ENCODE measurements around the gene ACTN1.

The ACTN1 gene

DNA sequence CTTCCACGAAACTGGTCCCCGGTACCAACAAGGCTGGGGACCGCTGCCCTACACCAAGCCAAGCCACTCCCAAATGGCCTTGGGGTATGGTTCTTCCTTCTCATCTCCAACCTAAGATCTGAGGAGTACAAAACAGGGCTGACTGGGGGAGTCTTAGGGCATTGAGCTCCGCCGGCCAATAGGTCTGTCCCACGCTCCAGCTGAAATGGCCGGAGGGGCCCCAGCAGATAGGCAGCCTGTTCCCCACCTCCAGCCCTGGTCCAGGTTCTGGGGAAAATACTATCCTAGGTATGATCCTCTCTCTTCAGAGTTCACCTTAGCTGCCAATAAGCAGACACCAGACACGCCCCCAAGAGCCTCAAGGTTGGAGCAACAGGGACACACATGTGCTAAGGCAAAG lies 90.2 kb downstream of the ACTN1 start:
- Histone ChIP-seq H2BK15ac (ENCODE audit: low read depth, poor library complexity, severe bottlenecking) (no peak overlapping the region), H4K8ac (ENCODE audit: low read length) (no peak overlapping the region), H2BK12ac (ENCODE audit: low read length in 2 of 2) (no peak overlapping the region), H3K4me1 (ENCODE audit: control insufficient read depth, insufficient read depth, low read depth, low read length) (peaks cover 42% of the 10 kb centered on the region), H3K9ac (ENCODE audit: low read length) (no peak overlapping the region), H2AFZ (ENCODE audit: low read depth, low read length) (no peak overlapping the region), H3K23ac (ENCODE audit: low read length in 2 of 2) (no peak overlapping the region), H3K9me3 (ENCODE audit: control insufficient read depth, low read length) (no peaks in the 10 kb centered on the region), H3K36me3 (ENCODE audit: control insufficient read depth in 1 of 2, insufficient read depth in 2 of 2, low read depth in 1 of 2, low read length in 2 of 2) (peaks cover 80 to 92% of the 10 kb centered on the region in 2 experiments), H2BK5ac (ENCODE audit: low read depth, low read length, poor library complexity, severe bottlenecking) (no peak overlapping the region), H2AK5ac (ENCODE audit: low read length, severe bottlenecking) (no peak overlapping the region), H4K91ac (ENCODE audit: low read length) (no peak overlapping the region), H3K4me2 (ENCODE audit: low read length, poor library complexity, severe bottlenecking) (no peak overlapping the region), H3K27me3 (ENCODE audit: control insufficient read depth in 1 of 2, insufficient read depth in 1 of 2, low read length in 2 of 2) (no peaks in the 10 kb centered on the region), H3K14ac (ENCODE audit: low read length in 2 of 2) (no peak overlapping the region), H2BK120ac (ENCODE audit: low read depth, low read length) (no peak overlapping the region), H3K18ac (ENCODE audit: low read depth in 1 of 2, low read length in 2 of 2) (no peak overlapping the region), H3K4ac (ENCODE audit: low read depth in 1 of 2, low read length in 2 of 2) (no peak overlapping the region), H3K27ac (ENCODE audit: low read length, poor library complexity, severe bottlenecking) (no peak overlapping the region), H3K79me1 (replicated peaks; ENCODE audit: low read length, poor library complexity, severe bottlenecking) (peaks cover 43% of the 10 kb centered on the region), H3K4me3 (ENCODE audit: insufficient read depth in 1 of 2, low read depth in 1 of 2, low read length in 2 of 2) (no peak overlapping the region)
- WGBS, result 97% methylated on average over 7 of the region's 8 CpGs
- no peak for DNase-seq

DNA sequence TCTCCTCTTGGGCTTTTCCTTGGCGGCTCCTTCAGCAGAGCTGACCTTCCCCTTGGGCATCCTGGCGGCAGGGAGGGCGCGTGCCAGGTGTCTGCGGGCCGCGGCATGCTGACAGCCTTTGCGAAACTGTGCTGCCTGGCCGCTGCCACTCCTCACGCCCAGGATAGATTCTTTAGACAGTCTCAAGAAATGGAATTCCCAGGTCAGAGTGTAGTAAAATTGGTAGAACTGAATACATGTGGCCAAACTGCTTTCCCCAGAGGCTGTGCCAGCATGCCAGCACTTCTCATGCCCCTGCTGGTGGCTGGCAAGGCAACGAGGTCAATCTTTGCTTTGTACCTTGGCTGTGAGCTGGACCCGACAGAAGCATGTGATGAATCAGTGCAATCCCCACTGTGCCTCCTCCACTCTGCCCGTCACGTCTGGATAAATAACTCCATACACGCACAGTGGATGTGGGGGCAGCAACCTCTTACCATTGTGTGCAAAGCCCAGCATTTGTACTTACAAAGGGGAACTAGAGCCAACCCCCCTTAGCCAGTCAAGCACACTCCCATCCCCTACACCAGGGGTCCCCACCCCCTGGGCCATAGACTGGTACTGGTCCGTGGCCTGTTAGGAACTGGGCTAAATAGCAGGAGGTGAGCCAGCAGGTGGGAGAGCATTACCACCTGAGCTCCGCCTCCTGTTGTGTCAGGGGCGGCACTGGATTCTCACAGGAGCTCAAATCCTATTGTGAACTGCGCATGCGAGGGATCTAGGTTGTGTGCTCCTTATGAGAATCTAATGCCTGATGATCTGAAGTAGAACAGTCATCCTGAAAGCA lies 90.9 kb downstream of the ACTN1 start:
- Histone ChIP-seq H3K4me3 (ENCODE audit: insufficient read depth in 1 of 2, low read depth in 1 of 2, low read length in 2 of 2) (no peak overlapping the region), H2BK120ac (ENCODE audit: low read depth, low read length) (no peak overlapping the region), H3K4me1 (ENCODE audit: control insufficient read depth, insufficient read depth, low read depth, low read length) (peaks cover 42% of the 10 kb centered on the region), H2AK5ac (ENCODE audit: low read length, severe bottlenecking) (no peak overlapping the region), H3K4me2 (ENCODE audit: low read length, poor library complexity, severe bottlenecking) (no peak overlapping the region), H3K27ac (ENCODE audit: low read length, poor library complexity, severe bottlenecking) (peak overlapping the region; percentile 25), H2AFZ (ENCODE audit: low read depth, low read length) (no peak overlapping the region), H2BK12ac (ENCODE audit: low read length in 2 of 2) (no peak overlapping the region), H2BK15ac (ENCODE audit: low read depth, poor library complexity, severe bottlenecking) (no peak overlapping the region), H2BK5ac (ENCODE audit: low read depth, low read length, poor library complexity, severe bottlenecking) (no peak overlapping the region), H4K8ac (ENCODE audit: low read length) (no peak overlapping the region), H3K14ac (ENCODE audit: low read length in 2 of 2) (no peak overlapping the region), H3K23ac (ENCODE audit: low read length in 2 of 2) (no peak overlapping the region), H3K36me3 (ENCODE audit: control insufficient read depth in 1 of 2, insufficient read depth in 2 of 2, low read depth in 1 of 2, low read length in 2 of 2) (peaks cover 79 to 92% of the 10 kb centered on the region in 2 experiments), H3K27me3 (ENCODE audit: control insufficient read depth in 1 of 2, insufficient read depth in 1 of 2, low read length in 2 of 2) (no peaks in the 10 kb centered on the region), H4K91ac (ENCODE audit: low read length) (no peak overlapping the region), H3K9me3 (ENCODE audit: control insufficient read depth, low read length) (no peaks in the 10 kb centered on the region), H3K4ac (ENCODE audit: low read depth in 1 of 2, low read length in 2 of 2) (no peak overlapping the region), H3K79me1 (replicated peaks; ENCODE audit: low read length, poor library complexity, severe bottlenecking) (peaks cover 43% of the 10 kb centered on the region), H3K9ac (ENCODE audit: low read length) (no peak overlapping the region), H3K18ac (ENCODE audit: low read depth in 1 of 2, low read length in 2 of 2) (no peak overlapping the region)
- no peak for DNase-seq
- 94% methylated on average over 20 of the region's 20 CpGs for WGBS

DNA sequence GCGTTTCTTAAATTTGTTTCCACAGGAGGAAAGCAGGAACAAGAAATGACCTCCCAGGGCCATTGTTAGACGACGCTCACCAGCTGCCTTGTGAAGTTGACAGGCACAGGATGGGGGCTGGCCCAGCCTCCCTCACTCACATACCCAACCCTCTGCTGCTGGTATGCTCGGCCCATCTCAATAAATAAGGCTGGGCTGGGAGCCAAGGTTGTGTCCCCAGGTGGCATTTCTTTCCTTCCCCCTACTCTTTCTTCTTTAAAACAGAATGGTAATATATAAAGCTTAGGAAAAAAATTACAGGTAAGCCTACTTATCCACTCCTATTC lies 93.0 kb downstream of the ACTN1 start:
- no peak overlapping the region for H2BK120ac ChIP-seq (ENCODE audit: low read depth, low read length)
- H4K8ac ChIP-seq (ENCODE audit: low read length), result no peak overlapping the region
- DNase-seq, result no peak
- H3K23ac ChIP-seq (ENCODE audit: low read length in 2 of 2), result no peak overlapping the region
- H3K18ac ChIP-seq (ENCODE audit: low read depth in 1 of 2, low read length in 2 of 2), result no peak overlapping the region
- H3K27ac ChIP-seq (ENCODE audit: low read length, poor library complexity, severe bottlenecking), result no peak overlapping the region
- 86% methylated on average over 4 of the region's 4 CpGs for WGBS
- no peaks in the 10 kb centered on the region for H3K9me3 ChIP-seq (ENCODE audit: control insufficient read depth, low read length)
- H2AFZ ChIP-seq (ENCODE audit: low read depth, low read length), result no peak overlapping the region
- H3K36me3 ChIP-seq (ENCODE audit: control insufficient read depth in 1 of 2, insufficient read depth in 2 of 2, low read depth in 1 of 2, low read length in 2 of 2), result peaks cover 84 to 92% of the 10 kb centered on the region in 2 experiments
- H2BK15ac ChIP-seq (ENCODE audit: low read depth, poor library complexity, severe bottlenecking), result no peak overlapping the region
- peaks cover 40% of the 10 kb centered on the region for H3K79me1 ChIP-seq (replicated peaks; ENCODE audit: low read length, poor library complexity, severe bottlenecking)
- H3K4ac ChIP-seq (ENCODE audit: low read depth in 1 of 2, low read length in 2 of 2), result no peak overlapping the region
- H2BK12ac ChIP-seq (ENCODE audit: low read length in 2 of 2), result no peak overlapping the region
- no peak overlapping the region for H2BK5ac ChIP-seq (ENCODE audit: low read depth, low read length, poor library complexity, severe bottlenecking)
- H3K4me2 ChIP-seq (ENCODE audit: low read length, poor library complexity, severe bottlenecking), result no peak overlapping the region
- no peak overlapping the region for H3K14ac ChIP-seq (ENCODE audit: low read length in 2 of 2)
- H2AK5ac ChIP-seq (ENCODE audit: low read length, severe bottlenecking), result no peak overlapping the region
- no peak overlapping the region for H3K4me3 ChIP-seq (ENCODE audit: insufficient read depth in 1 of 2, low read depth in 1 of 2, low read length in 2 of 2)
- no peak overlapping the region for H4K91ac ChIP-seq (ENCODE audit: low read length)
- H3K27me3 ChIP-seq (ENCODE audit: control insufficient read depth in 1 of 2, insufficient read depth in 1 of 2, low read length in 2 of 2), result no peaks in the 10 kb centered on the region
- peaks cover 30% of the 10 kb centered on the region for H3K4me1 ChIP-seq (ENCODE audit: control insufficient read depth, insufficient read depth, low read depth, low read length)
- H3K9ac ChIP-seq (ENCODE audit: low read length), result no peak overlapping the region

DNA sequence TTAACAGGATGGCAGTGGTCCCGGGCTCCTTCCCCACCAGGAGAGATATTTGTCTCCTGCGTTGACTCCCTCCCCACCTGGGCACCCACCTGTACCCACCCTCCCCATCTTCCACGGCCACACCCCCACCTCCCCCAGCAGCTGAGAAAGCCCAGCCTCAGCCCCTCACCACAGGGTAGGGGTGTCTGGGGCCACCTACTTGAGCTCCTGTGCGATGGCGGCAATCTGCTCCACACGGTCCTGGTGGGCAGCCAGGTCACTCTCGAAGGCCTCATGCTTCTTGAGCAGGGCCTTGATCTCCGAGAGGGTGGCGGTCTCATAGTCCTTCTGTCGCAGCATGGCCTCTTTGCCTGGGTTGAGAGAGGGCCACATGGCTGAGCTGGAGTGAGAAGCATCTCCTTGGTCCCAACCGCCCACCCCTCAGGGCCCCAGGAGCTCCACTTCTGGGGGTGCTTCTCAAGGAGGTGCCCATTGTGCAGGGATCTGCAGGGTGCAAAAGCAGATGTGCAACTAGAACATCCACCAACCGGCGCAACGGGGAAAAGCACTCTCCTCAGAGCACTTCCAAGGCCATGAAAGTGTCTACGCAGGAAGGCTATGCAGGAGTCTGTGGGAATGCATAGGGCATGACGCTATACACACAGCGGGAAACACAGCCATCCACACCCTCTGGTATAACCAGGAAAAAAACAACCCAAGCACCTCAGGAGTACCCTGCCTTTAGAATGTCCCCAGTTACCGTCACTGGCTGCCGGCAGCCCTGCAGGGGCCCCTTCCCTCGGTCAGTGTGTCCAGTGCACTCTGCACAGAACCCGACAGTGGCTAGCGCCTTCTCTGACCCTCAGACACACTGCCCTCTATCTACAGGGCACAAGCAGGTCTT lies 93.6 kb downstream of the ACTN1 start:
- Histone ChIP-seq H3K4me2 (ENCODE audit: low read length, poor library complexity, severe bottlenecking) (no peak overlapping the region), H2AK5ac (ENCODE audit: low read length, severe bottlenecking) (no peak overlapping the region)

More for the DNA sequence above, 93.6 kb downstream of the ACTN1 start:
- H3K4me3 ChIP-seq (ENCODE audit: insufficient read depth in 1 of 2, low read depth in 1 of 2, low read length in 2 of 2), result no peak overlapping the region
- peaks cover 30% of the 10 kb centered on the region for H3K4me1 ChIP-seq (ENCODE audit: control insufficient read depth, insufficient read depth, low read depth, low read length)
- H2AFZ ChIP-seq (ENCODE audit: low read depth, low read length), result no peak overlapping the region
- peak overlapping the region; percentile 12 for H4K8ac ChIP-seq (ENCODE audit: low read length)
- 95% methylated on average over 22 of the region's 22 CpGs for WGBS
- H3K27ac ChIP-seq (ENCODE audit: low read length, poor library complexity, severe bottlenecking), result no peak overlapping the region
- peaks cover 40% of the 10 kb centered on the region for H3K79me1 ChIP-seq (replicated peaks; ENCODE audit: low read length, poor library complexity, severe bottlenecking)
- no peak overlapping the region for H2BK120ac ChIP-seq (ENCODE audit: low read depth, low read length)
- peaks cover 84 to 92% of the 10 kb centered on the region in 2 experiments for H3K36me3 ChIP-seq (ENCODE audit: control insufficient read depth in 1 of 2, insufficient read depth in 2 of 2, low read depth in 1 of 2, low read length in 2 of 2)
- H3K9me3 ChIP-seq (ENCODE audit: control insufficient read depth, low read length), result no peaks in the 10 kb centered on the region
- H2BK15ac ChIP-seq (ENCODE audit: low read depth, poor library complexity, severe bottlenecking), result no peak overlapping the region
- H2BK5ac ChIP-seq (ENCODE audit: low read depth, low read length, poor library complexity, severe bottlenecking), result no peak overlapping the region
- no peak overlapping the region for H3K18ac ChIP-seq (ENCODE audit: low read depth in 1 of 2, low read length in 2 of 2)
- peak overlapping the region; percentile 43 for H4K91ac ChIP-seq (ENCODE audit: low read length)
- no peak overlapping the region for H3K9ac ChIP-seq (ENCODE audit: low read length)
- no peak overlapping the region for H3K4ac ChIP-seq (ENCODE audit: low read depth in 1 of 2, low read length in 2 of 2)
- DNase-seq, result no peak
- no peak overlapping the region for H2BK12ac ChIP-seq (ENCODE audit: low read length in 2 of 2)
- H3K14ac ChIP-seq (ENCODE audit: low read length in 2 of 2), result no peak overlapping the region
- H3K27me3 ChIP-seq (ENCODE audit: control insufficient read depth in 1 of 2, insufficient read depth in 1 of 2, low read length in 2 of 2), result no peaks in the 10 kb centered on the region
- H3K23ac ChIP-seq (ENCODE audit: low read length in 2 of 2), result no peak overlapping the region
